ENCODE results near the gene GRHL1. TPM values are rescaled to one million over a fixed set of nuclear protein-coding genes. Genes with fewer than 3 reads are reported as not detected.

The GRHL1 gene
- total and polyA plus RNA-seq, 2 of the 4 experiments (the other 2 are of a cell fraction) = 0.18 to 0.21 TPM

DNA sequence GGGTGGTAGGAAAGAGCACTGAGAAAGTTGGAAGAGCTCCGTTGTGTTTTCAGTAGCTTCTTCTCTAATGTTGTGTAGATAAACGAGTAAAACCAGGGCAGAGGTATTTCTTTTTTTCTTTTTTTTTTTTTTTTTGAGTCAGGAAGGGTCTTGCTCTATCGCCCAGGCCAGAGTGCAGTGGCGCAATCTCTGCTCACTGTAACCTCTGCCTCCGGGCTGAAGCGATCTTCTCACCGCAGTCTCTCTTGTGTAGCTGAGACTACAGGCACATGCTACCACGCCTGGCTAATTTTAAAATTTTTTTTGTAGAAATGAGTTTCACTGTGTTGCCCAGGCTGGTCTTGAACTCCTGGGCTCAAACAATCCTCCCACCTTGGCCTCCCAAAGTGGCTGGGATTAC lies 6.6 kb downstream of the GRHL1 start:
- in situ Hi-C loops (cut with MboI; ENCODE audit: low sequenced_read_pairs) = no loop called here
- peaks cover 2% of the 10 kb centered on the region; the same call in 1 of the 2 replicates for H3K4me1 ChIP-seq (ENCODE audit: control insufficient read depth, insufficient read depth, low read length)
- no peak overlapping the region for H3K4ac ChIP-seq (ENCODE audit: low read depth, low read length)

More for the DNA sequence above, 6.6 kb downstream of the GRHL1 start:
- Histone ChIP-seq H4K91ac (ENCODE audit: insufficient read depth, low read depth, low read length) (no peak overlapping the region), H2BK5ac (ENCODE audit: low read depth, low read length, poor library complexity, severe bottlenecking) (no peak overlapping the region), H3K9me3 (ENCODE audit: control insufficient read depth, insufficient read depth, low read length) (no peaks in the 10 kb centered on the region), H3K4me2 (ENCODE audit: low read depth, low read length) (no peak overlapping the region), H2BK120ac (ENCODE audit: low read depth, low read length) (no peak overlapping the region), H3K79me1 (ENCODE audit: low read depth in 1 of 2, low read length in 2 of 2) (no peaks in the 10 kb centered on the region), H3K9ac (ENCODE audit: low read depth, low read length) (no peak overlapping the region), H4K20me1 (ENCODE audit: insufficient read depth, low read length) (no peaks in the 10 kb centered on the region), H3K9me1 (ENCODE audit: insufficient read depth, low read length) (no peaks in the 10 kb centered on the region), H3K4me3 (ENCODE audit: insufficient read depth, low read depth, low read length) (no peak overlapping the region), H2BK15ac (ENCODE audit: low read depth, low read length) (no peak overlapping the region), H4K8ac (ENCODE audit: low read depth in 2 of 2, low read length in 2 of 2) (no peak overlapping the region), H3K27me3 (ENCODE audit: control insufficient read depth, insufficient read depth, low read length) (peaks cover 2% of the 10 kb centered on the region), H3K36me3 (ENCODE audit: control insufficient read depth, insufficient read depth, low read length) (peaks cover 2% of the 10 kb centered on the region; the same call in 1 of the 2 replicates), H2AK9ac (replicated peaks; ENCODE audit: low read depth, low read length, poor library complexity) (no peak overlapping the region), H3K23ac (ENCODE audit: low read depth, low read length) (no peak overlapping the region), H2AK5ac (ENCODE audit: low read depth, low read length) (no peak overlapping the region), H4K5ac (ENCODE audit: low read depth, low read length) (no peak overlapping the region), H3K27ac (ENCODE audit: insufficient read depth, low read length) (no peak overlapping the region), H3K14ac (replicated peaks; ENCODE audit: low read depth, low read length) (no peak overlapping the region), H2BK20ac (ENCODE audit: low read depth, low read length) (no peak overlapping the region), H3K56ac (ENCODE audit: extremely low read depth, insufficient read depth, low read length) (no peak overlapping the region), H2AFZ (replicated peaks; ENCODE audit: low read length, poor library complexity) (no peak overlapping the region), H3K18ac (ENCODE audit: low read depth, low read length) (no peak overlapping the region)
- TF ChIP-seq NFE2L2 (IDR thresholded peaks at IDR 0.05; ENCODE audit: low read depth, low read length) = no peak
- TF ChIP-seq MXI1 (IDR thresholded peaks at IDR 0.05; ENCODE audit: borderline replicate concordance, low read depth, low read length) = no peak
- no peak for TF ChIP-seq MAZ (IDR thresholded peaks at IDR 0.05; ENCODE audit: borderline replicate concordance, low read depth, low read length)
- no peak for TF ChIP-seq MAFK (IDR thresholded peaks at IDR 0.05; ENCODE audit: low read depth, low read length)
- TF ChIP-seq RAD21 (IDR thresholded peaks at IDR 0.05; ENCODE audit: low read length) = no peak
- TF ChIP-seq, protein P1, sequence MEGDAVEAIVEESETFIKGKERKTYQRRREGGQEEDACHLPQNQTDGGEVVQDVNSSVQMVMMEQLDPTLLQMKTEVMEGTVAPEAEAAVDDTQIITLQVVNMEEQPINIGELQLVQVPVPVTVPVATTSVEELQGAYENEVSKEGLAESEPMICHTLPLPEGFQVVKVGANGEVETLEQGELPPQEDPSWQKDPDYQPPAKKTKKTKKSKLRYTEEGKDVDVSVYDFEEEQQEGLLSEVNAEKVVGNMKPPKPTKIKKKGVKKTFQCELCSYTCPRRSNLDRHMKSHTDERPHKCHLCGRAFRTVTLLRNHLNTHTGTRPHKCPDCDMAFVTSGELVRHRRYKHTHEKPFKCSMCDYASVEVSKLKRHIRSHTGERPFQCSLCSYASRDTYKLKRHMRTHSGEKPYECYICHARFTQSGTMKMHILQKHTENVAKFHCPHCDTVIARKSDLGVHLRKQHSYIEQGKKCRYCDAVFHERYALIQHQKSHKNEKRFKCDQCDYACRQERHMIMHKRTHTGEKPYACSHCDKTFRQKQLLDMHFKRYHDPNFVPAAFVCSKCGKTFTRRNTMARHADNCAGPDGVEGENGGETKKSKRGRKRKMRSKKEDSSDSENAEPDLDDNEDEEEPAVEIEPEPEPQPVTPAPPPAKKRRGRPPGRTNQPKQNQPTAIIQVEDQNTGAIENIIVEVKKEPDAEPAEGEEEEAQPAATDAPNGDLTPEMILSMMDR (conservative IDR thresholded peaks at IDR 0.05; ENCODE audit: low read depth, low read length) = no peak
- TF ChIP-seq BHLHE40 (IDR thresholded peaks at IDR 0.05; ENCODE audit: low read depth, low read length) = no peak
- TF ChIP-seq, protein P2, sequence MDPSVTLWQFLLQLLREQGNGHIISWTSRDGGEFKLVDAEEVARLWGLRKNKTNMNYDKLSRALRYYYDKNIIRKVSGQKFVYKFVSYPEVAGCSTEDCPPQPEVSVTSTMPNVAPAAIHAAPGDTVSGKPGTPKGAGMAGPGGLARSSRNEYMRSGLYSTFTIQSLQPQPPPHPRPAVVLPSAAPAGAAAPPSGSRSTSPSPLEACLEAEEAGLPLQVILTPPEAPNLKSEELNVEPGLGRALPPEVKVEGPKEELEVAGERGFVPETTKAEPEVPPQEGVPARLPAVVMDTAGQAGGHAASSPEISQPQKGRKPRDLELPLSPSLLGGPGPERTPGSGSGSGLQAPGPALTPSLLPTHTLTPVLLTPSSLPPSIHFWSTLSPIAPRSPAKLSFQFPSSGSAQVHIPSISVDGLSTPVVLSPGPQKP (IDR thresholded peaks at IDR 0.05; ENCODE audit: borderline replicate concordance, low read depth, low read length) = no peak
- TF ChIP-seq RFX5 (IDR thresholded peaks at IDR 0.05; ENCODE audit: low read depth, low read length) = no peak
- TF ChIP-seq CHD1 (IDR thresholded peaks at IDR 0.05; ENCODE audit: low read depth, low read length) = no peak
- no peak for TF ChIP-seq POLR2A (IDR thresholded peaks at IDR 0.05; ENCODE audit: low read depth, low read length)
- no peak for TF ChIP-seq FOS (IDR thresholded peaks at IDR 0.05; ENCODE audit: low read depth, low read length)
- intact Hi-C loops (cut with micrococcal nuclease) (no loop called here), dilution Hi-C loops (cut with HindIII; ENCODE audit: low sequenced_read_pairs, unreplicated experiment) (no loop called here)
- no TSS peak for BruUV-seq (replicated peaks)
- ChIA-PET POLR2A (ENCODE audit: unreplicated experiment) (no interaction called here), CTCF (interaction anchor here (0.6 kb wide), 1 partner anchor 85 kb away, joined by 5 read pairs; no protein-coding TSS in a partner anchor)
- ATAC-seq (ENCODE audit: low read depth) (no peak), DNase-seq (no peak)
- 86% methylated on average over 1 of the region's 8 CpGs; no CpG with 5 or more reads in 1 of the 2 experiments for WGBS, 2 experiments (ENCODE audit: extremely low coverage in 2 of 2, insufficient read length in 1 of 2)

Measured in IMR-90 (cell line).